ENCODE data around the gene TH. TPM values are rescaled to one million over a fixed set of nuclear protein-coding genes. Genes with fewer than 3 reads are reported as not detected.
A peak's percentile ranks its signal among the peaks of the same experiment; 100 is the strongest.

The TH gene
- total RNA-seq, 1 donor from 2014 or later = not detected

DNA sequence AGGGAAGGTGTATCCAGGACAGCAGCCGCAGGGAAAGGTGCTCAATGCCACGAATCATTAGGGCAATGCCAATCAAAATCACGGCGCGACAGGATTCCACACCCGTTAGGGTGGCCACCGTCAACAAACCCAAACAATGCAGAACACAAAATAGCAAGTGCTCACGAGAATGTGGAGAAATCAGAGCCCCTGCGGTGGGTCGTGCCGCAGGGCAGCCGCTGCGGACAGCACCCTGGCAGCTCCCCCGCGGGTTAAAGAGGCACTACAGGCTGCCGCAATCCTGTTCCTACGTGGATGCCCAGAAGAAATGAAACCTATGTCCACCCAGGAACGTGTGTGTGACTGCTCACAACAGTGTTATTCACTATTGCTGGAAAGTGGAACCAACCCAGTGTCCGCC lies 17.1 kb upstream of the TH start:
- Histone ChIP-seq H3K27me3 (ENCODE audit: control insufficient read depth, insufficient read depth, low read length) (peaks cover 15% of the 10 kb centered on the region), H3K4me3 (ENCODE audit: low read depth, low read length) (no peak overlapping the region), H3K36me3 (ENCODE audit: control insufficient read depth, insufficient read depth, low read length) (no peaks in the 10 kb centered on the region)
- DNase-seq (ENCODE audit: low read depth) = no peak
- TF ChIP-seq, protein P1, sequence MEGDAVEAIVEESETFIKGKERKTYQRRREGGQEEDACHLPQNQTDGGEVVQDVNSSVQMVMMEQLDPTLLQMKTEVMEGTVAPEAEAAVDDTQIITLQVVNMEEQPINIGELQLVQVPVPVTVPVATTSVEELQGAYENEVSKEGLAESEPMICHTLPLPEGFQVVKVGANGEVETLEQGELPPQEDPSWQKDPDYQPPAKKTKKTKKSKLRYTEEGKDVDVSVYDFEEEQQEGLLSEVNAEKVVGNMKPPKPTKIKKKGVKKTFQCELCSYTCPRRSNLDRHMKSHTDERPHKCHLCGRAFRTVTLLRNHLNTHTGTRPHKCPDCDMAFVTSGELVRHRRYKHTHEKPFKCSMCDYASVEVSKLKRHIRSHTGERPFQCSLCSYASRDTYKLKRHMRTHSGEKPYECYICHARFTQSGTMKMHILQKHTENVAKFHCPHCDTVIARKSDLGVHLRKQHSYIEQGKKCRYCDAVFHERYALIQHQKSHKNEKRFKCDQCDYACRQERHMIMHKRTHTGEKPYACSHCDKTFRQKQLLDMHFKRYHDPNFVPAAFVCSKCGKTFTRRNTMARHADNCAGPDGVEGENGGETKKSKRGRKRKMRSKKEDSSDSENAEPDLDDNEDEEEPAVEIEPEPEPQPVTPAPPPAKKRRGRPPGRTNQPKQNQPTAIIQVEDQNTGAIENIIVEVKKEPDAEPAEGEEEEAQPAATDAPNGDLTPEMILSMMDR (IDR thresholded peaks at IDR 0.05; ENCODE audit: insufficient read depth, low read length, poor library complexity, severe bottlenecking) = no peak

GRCh38 chr11:2187280-2187707 lies 15.7 kb upstream of the TH start:
- no peak overlapping the region for H3K4me3 ChIP-seq (ENCODE audit: low read depth, low read length)
- H3K36me3 ChIP-seq (ENCODE audit: control insufficient read depth, insufficient read depth, low read length) = no peaks in the 10 kb centered on the region
- peaks cover 15% of the 10 kb centered on the region for H3K27me3 ChIP-seq (ENCODE audit: control insufficient read depth, insufficient read depth, low read length)
- DNase-seq (ENCODE audit: low read depth) = no peak
- TF ChIP-seq, protein P1 (IDR thresholded peaks at IDR 0.05; ENCODE audit: insufficient read depth, low read length, poor library complexity, severe bottlenecking) = no peak

DNA sequence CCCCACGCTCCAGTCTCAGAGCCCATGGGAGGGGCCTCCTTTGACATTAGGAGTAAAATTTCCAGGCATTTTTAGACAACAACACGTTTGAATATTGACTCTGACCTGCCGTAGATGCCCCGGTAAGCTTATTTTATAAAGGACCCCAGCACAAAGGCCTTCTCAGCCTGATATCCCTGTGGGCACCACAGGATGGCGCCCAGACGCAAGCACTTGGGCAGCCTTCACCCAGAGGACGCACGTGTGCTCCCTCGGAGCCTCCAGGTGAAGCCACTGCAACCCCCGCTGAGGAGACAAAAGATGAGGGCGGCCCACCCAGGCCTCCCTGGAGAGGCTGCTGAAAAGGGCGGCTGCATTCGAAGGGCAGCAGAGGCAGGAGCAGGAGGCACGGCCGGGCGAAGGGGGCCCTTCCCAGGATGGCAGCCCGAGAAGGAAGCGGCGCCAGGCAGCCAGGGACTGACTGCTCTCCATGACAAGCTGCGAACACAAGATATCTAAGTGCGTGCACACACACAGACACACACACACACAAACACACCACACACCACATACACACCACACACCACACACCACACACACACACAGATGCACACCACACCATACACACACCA lies 15.2 kb upstream of the TH start:
- no peak for DNase-seq (ENCODE audit: low read depth)
- no peaks in the 10 kb centered on the region for H3K36me3 ChIP-seq (ENCODE audit: control insufficient read depth, insufficient read depth, low read length)
- TF ChIP-seq, protein P1 (IDR thresholded peaks at IDR 0.05; ENCODE audit: insufficient read depth, low read length, poor library complexity, severe bottlenecking) = peak; percentile 76

GRCh38 chr11:2185324-2186085 lies 13.9 kb upstream of the TH start:
- Histone ChIP-seq H3K36me3 (ENCODE audit: control insufficient read depth, insufficient read depth, low read length) (no peaks in the 10 kb centered on the region), H3K4me3 (ENCODE audit: low read depth, low read length) (no peak overlapping the region), H3K27me3 (ENCODE audit: control insufficient read depth, insufficient read depth, low read length) (peaks cover 6% of the 10 kb centered on the region)
- DNase-seq (ENCODE audit: low read depth) = no peak
- TF ChIP-seq, protein P1 (IDR thresholded peaks at IDR 0.05; ENCODE audit: insufficient read depth, low read length, poor library complexity, severe bottlenecking) = no peak

More for the DNA sequence above, 15.2 kb upstream of the TH start:
- peaks cover 15% of the 10 kb centered on the region for H3K27me3 ChIP-seq (ENCODE audit: control insufficient read depth, insufficient read depth, low read length)
- H3K4me3 ChIP-seq (ENCODE audit: low read depth, low read length) = no peak overlapping the region

- Histone ChIP-seq H3K4me3 (ENCODE audit: low read depth, low read length) (no peak overlapping the region), H3K36me3 (ENCODE audit: control insufficient read depth, insufficient read depth, low read length) (no peaks in the 10 kb centered on the region), H3K27me3 (ENCODE audit: control insufficient read depth, insufficient read depth, low read length) (peaks cover 2% of the 10 kb centered on the region)
- TF ChIP-seq, protein P1 (IDR thresholded peaks at IDR 0.05; ENCODE audit: insufficient read depth, low read length, poor library complexity, severe bottlenecking) = no peak
- DNase-seq (ENCODE audit: low read depth) = no peak
Measured at GRCh38 chr11:2182692-2183474, 11.3 kb upstream of the TH start.
